Activated CD4-positive, alpha-beta T cell treated with anti-CD3 and anti-CD28 coated beads, Interleukin-10, Interleukin-2, amounts not matched to agents 100 ng/mL and 50 ng/mL, durations not matched to agents 16 hours and 8 hours (primary cell): Measurements from ENCODE around the gene SLC6A17.

Experiments used
- DNase-seq: peaks from one replicate; pipeline ENCODE4 v3.0.0-alpha.2; 2020

Gene SLC6A17

DNA sequence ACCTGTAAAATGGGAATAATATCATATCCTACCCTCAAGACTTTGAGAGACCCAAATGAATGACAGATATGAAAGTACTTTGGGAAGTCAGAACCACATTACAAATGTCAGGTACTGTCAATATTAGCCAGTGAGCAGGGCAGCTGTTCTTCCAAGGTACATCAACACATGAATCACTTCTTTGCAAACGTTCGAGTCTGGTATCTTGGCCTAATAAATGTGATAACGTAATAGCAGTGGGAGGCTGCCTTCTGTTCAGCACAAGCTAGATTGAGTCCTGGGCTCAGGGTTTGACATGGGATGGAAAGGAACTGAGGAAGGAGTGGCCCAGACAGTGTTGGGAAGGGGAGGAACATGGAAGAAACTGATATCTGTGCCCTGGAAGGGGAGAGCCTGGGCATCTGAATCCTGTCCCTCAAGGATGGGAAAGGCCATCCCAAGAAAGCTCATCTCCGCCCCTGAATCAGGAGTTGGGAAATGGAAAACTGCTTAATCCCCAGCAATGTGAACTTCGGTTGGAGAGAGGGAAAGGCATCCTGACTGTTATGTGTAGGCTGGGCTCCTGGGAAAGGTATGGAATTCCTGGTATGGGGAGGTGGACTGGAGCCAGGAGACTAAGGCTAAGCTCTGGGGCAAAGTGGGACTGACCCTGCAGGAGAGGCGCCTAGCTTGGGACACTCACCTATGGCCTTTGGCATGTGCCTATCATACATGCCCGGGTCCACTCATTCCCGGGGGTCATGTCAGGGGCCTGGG is 74.1 kb downstream of the SLC6A17 start:
- no peak for DNase-seq

DNA sequence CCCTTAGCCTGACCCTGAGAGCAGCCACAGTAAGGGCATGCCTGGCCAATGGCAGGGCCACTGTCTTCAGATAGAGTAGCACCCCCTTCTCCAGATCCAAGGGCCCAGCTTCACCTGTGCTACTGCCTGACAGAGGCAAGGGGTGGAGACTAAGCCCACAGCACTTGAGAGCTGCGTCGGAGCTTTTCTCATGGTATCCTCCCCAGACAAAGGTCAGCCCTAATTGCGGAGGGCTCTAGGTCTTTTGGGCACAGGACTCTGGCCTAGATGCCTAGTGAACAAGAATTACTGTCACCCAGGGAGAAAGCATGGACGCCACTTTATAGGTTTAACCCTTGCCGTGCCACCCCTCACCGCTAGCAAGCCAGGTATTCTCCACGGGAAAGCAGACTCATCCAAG is 74.9 kb downstream of the SLC6A17 start:
- no peak for DNase-seq

DNA sequence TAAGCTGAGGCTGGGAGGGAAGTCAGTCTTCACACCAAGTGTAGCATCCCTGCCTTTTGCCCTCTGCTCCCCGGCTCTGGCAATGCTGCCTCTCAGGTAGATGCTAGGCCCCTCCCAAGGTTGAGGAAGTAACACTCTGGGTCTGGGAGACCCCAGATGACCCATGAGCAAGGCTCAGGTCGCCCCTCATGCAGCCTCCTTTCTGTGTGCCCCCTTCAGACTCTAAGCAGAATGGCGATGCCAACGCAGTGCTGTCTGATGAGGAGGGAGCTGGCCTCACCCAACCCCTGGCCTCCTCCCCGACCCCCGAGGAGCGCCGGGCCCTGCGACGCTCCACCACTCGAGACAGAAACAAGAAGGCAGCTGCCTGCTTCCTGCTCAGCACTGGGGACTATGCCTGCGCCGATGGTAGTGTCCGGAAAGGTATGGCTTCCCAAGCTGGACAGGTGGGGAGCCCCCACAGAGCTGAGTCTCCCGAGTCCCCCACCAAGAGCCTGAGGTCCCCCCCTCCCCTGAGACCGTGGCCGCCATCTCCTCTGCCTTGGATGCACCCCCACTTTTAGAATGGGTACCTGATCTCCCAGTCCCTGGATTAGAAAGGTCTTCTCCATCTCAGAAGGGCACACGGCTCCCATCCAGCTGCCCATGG is 75.6 kb downstream of the SLC6A17 start:
- DNase-seq = no peak

DNA sequence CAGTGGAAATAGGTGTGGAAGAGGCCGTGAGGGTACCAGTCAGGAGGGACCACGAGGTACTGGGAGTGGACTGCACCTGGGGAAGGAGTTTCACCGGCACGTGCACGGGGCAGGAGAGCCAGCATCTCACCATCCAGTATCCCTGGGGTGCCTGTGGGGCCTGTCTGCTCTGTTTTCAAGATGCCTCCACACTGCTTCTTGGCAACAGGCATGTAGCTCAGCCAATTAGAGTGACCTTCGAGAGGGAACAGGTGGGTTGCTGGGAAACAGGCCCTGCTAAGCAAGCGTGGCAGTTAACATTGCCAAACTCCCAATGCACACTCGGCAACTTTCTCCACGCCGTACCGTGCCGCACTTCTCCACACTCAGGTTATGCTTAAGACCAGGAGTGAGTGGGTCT is 77.5 kb downstream of the SLC6A17 start:
- no peak for DNase-seq

DNA sequence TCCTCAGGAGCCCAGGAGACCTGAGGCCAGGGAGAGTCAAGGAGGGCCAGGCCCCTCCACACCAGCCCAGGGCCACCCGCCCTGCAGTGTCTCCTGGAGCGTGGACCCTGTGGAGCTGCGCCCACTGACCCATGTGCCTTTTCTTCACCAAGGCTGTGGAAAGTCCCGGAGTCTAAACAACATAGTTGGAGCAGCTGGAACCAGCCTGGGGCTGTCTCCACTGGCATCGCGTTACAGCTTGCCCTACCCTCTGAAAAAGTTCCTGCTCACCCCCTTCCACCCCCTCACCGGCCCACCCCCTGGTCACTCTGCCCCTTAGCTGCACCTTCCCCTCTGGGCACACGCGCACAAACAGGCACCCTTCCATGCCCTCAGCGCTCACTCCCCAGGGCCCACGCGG is 78.1 kb downstream of the SLC6A17 start:
- no peak for DNase-seq

DNA sequence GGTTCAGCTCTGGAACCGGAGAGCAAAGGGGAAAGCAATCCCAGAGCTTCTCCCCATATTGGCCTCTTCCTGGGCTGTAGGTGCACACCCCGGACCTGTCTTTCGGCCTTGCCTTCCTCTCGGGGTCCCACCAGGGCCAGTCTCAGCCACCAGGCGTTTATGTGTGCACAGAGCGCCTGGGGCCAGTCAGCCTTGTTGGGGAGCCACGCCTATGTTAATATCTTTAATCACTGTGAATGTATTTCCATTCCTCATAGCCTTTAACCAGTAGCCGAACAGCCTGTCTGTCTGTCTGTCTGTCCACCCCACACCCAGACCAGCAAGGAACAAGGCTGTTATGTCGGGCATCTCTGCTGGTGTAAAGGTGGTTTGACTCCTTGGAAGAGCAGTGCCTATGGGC is 78.6 kb downstream of the SLC6A17 start:
- DNase-seq = no peak

DNA sequence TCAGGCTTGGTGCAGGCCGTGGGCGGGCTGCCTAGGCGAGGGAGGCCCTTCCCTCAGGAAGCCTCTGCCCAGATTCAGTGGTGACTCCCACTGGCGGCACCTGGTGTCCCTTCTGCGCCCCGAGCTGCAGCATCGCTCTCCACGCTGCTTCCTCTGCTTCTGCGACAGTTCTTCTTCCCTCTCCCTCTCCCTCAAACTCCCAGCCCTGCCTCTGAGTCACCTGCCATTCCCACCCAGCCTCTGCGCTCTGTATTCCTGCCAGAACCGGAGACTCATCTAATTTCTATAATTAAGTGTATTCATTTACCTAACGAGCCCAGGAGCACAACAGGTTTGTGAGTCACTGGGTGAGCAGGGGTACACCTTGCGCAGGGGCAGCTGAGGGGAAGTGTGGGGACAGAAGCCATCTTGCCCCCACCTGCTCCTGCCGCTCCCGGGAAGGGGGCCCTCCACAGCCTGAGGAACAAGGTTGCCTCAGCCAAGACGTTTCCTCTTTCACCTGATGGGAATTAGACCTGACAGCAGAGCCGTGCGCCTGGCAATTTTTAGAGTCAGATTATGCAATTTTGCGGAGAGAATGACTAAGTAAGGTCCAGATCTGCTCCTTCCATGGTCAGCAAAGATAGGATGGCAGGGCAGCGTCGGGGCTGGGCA is 79.2 kb downstream of the SLC6A17 start:
- DNase-seq = no peak

DNA sequence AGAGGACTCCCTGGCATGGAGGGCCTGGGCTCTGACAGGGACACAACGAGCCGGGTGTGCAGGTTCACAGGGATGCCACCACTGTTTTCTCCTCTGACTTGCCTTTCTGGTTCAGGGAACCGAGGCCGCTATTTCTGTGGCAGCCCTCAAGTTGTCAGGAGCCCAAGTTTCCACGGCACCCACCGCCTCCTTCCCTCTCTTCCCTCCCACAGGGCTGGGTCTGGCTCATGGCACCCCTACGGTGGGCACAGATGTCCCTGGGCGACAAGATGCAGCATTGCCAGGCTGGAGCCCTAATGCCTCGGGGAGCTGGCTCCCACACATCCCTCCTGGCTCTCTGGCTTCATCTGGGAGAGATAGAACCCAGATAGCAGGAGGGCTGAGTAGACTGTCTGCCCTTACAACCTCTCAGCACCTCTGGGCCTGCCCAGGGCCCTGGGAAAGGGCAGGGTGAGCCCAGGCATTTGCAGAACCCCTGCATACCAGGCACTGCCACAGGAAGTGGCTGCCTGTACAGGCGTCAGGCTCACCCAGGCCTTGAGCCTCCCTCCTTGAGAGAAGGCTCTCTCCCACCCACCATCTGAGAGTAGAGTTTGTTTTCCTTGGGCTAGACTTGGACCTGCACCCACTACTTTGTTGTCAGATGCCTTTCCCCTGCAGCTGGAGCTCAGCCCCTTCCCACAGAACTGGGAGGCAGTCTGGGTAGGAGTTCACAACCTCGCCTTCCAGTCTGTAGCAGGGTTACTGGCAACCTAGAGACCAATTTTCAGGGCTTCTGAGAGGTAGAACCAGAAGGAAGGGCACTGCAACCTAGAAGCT is 80.3 kb downstream of the SLC6A17 start:
- no peak for DNase-seq

DNA sequence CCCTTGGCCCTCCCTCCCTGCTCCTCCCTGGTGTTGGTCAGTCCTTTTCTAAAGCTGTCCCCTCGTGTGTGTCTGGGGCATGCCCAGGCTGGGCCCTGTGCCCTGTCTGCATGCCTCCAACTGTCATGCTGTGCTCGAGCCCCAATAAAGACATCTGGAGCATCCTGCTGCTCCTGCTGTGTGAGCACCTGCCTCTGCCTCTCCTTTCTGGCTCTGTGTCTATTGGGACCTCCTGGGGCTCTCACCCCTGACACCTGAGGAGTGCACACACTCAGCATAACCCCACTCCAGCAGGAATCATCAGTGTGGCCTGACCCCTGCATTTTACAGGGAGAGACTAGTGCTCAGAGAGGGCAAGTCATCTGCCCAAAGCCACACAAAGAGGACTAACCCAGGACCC is 83.6 kb downstream of the SLC6A17 start:
- no peak for DNase-seq

DNA sequence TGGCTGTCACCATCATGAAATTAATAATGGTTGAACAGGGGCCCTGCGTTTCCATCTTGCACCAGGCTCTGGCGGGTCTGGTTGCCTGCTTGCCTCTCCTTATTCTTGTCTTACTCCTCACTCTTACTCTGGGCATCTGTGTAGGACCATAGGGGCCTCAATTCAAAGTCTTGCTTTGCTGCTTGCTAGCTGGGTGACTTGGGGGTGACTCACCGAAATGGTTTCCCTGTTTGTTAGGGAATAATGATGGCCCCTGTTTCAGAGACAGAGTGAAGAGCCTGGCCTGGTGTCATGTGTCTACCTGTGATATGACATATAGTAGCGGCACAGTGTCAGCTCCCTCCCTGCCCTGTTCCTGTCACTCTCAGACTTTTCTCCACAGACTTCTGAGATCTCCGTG is 84.4 kb downstream of the SLC6A17 start:
- no peak for DNase-seq

DNA sequence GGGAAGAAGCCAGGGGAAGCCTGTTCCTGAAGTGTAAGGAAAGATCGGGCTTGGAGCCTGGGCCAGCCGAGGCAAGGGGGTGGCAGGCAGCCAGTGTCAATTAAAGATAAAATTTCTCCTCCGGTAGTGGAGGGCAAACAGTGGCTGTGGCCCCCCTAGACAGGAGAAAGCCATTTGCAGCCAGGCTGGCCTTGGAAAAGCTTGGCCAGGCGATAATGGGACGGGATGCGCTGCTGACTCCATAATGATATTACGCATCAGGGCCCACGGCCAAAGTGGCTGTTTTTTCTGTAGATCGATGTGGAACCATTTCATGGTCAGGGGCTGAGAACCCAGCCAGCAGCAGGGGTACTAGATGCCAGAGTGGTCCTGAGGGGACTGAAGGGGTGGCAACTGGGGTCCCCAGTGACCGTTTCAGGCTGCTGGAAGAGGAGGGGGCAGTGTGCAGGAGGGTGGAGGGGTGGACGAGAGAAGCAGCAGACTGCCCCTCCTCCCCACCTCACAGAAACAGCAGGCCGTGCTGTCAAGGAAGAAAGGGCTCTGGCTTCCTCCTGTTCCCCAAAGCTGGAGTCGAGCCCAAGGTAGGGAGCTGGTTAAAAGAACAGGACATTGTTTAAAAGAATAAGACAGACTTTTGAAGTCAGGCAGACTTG is 85.0 kb downstream of the SLC6A17 start:
- no peak for DNase-seq

DNA sequence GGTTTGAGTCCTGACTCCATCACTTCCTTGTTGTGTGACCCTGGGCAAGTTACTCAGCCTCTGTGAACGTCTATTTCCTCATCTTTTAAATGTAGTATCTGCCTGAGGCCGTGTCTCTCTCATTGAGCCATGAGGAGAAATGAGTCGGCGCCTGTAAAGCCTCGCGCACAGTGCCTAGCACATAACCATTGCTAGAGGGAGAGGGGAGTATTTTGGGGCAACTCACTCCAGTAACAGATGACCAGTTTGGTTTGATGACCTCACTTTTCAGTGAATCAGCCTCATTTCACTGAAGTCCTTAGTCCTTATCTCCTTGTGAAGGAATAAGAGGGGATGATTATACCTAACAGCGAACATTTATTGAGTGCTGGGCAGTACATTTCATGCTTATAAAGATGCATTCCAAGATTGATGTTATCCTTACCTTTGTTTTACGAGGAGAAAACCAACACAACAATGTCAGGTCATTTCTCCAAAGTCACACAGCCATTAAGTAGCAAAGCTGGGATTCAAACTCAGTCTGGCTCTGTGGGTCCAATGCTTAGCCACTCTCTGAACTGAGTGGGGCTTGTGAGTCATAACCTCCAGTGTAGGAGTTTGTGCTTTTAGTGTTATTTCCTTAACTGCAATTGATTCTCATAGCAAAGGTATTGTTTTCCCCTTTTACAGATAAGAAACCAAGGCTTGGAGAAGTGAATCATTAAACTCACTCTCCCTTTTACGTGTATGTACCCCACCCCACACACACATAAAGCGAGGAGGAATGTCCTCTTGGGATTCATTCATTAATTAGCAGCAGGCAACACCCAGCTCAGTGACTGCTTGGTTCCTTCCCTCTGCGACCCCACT is 85.8 kb downstream of the SLC6A17 start:
- peak; percentile 87 for DNase-seq

DNA sequence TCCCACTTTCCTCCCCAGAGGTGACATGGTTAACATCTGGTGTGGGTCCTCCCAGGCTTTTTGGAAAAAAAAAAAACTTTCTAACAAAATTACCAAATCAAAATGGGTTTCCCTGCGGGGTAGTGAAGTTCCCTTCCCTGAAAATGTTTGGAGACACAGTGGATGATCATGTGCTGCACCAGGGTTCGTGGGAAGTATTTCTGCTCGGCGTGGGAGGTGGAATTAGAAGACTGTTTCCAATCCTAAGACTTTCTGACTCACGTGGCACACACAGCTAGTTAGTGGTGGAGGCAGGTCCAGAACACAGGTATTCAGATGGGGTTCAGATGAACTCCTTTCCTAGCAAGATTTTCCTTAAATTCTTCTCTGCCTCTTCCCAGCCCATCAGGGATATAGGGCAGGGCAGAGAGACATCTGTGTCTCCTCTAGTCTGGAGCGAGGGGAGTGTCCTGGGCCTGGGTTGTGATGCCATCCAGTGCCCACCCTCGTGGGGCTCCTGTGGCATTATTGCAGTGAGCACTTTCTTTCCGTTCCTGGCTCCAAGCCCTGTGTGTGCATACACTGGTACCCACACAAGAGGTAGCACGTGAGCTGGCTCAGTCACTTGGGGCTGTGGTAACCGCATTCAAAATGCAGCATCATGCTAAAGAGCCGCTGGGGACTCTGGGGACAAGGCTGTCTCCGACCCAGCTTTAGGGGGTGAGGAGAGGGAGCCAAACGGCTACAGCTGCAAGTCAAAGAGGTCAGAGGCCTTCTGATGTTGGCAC is 87.3 kb downstream of the SLC6A17 start:
- no peak for DNase-seq

DNA sequence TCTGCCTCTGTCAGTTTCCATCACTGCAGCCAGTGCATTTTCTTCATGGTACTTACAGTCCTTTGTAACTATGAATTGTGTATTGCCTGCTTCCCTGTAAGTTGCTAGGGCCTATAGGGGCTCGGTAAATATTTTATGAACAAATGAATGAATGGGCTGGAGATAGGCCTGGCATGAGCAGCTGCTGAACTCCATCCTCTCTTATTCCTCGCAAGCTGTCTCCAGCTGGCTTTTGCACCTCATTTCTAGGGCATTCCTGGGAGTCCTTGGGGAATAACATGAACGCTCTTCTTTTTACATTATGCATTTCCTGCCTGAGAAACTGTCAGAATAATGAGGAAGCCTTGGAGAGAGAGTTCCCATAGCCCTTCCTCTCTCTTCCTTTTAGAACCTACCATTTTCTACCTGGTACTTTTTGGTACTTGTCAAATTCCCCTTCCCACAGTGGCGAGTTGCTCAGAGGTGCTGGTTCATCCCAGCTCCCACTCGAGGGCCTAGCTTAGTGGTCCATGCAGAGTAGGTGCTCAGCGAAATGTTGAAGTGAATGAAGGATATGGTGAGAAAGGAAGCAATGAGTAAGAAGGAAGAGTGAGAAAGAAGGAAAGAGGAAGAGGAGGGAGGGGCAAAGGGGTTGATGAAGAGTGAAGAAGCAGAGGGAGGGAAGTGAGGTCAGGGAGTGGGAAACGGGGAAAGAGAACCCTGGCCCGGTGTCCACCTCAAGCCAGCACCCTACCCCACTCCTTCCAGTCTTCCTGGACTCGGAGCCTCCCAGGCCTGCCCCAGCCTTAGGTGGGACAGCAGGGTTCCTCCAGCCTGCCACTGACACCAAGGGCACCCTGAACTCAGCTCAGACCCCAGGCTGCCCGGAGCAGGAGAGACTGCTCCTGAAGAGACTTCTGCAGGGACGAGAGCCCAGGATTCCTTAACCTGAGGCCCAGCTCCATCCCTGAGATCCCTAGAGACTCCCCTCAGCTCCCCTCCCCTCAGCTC is 89.4 kb downstream of the SLC6A17 start:
- no peak for DNase-seq

DNA sequence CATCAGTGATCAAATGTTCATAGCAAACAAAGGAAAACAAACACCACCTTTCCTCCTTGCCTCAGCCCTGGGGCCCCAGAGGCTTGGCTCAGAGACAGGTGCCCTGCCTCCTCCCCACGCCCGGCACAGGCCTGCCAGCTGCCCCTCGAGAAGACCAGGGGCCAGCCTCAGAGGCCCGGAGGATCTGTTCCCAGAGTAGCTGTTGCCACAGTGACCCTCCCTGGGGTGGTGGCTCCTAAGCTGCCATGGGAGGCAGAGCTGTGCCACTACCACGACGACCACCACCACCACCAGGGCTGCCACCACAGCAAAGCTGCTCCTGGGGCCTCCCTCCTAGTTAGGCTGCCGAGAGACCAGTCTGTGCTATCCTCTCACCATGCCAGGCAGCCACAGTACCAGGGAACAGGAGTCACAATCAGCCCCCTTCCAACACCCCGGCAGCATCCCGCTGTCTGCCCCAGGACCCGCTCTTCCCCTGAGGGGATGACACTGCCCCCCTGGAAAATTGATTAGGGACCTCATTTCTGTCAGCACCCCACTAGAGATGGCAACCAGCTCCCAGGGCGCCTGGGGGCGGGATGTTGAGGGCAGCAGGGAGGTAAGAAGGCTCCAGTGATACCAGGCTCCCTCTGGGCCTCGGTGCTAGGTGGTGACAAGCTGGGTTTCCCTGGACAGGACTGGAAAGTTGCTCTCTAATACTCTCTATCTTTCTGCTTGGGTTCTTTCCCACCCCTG is 90.3 kb downstream of the SLC6A17 start:
- no peak for DNase-seq

DNA sequence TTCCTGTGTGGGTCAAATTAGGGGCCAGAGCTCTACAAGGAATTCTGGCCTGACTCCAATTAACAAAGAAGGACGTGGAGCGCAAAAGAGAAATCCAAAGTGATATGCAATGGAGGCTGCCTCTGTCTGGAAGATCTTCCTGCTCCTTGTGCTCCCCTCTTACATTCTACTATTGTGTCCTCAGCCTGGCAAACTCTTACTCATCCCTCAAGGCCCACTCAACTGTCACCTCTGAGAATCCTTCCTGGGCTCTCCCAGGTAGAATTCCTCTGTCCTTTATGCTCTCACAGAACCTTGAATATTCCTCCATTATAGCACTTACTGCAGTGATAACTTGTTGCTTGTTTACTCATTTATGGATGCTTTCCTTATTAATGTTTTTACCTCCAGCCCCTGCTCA is 91.2 kb downstream of the SLC6A17 start:
- no peak for DNase-seq

DNA sequence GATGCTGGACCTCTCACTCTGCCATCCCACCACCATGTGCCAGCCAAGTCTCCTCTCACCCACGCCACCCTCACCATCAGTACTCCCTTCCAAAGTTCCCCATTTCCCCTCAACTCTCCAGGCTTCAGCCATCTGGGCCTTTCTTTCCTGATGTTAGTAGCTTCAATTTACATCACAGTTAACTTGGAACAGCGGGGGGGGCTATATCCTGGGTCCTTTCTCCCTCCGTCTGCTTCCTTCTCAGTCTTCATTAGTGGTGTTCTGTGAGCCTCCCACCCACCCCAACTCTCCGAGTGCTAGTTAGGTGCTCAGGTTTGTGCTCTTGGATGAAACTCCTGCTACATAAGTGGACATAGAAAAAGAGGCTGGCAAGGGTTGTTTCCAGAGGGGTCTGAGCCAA is 91.8 kb downstream of the SLC6A17 start:
- no peak for DNase-seq

DNA sequence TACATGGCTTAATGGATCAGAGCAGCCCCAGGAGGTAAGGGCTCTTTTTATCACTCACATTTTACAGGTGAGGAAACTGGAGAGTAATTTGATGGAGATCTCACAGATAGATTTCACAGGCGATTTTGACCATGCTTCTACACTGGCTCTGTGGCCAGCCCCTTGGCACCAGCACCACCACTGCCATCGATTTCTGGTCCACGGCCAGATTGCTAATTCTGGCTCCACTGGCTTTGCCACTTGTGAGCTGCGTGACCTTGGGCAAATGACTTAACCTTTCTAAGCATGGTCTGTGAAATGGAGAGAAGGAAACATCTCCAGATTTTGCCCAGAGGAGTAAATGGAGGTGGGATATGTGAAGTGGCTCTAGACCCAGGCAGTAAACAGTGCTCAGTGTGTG is 92.4 kb downstream of the SLC6A17 start:
- DNase-seq = no peak

DNA sequence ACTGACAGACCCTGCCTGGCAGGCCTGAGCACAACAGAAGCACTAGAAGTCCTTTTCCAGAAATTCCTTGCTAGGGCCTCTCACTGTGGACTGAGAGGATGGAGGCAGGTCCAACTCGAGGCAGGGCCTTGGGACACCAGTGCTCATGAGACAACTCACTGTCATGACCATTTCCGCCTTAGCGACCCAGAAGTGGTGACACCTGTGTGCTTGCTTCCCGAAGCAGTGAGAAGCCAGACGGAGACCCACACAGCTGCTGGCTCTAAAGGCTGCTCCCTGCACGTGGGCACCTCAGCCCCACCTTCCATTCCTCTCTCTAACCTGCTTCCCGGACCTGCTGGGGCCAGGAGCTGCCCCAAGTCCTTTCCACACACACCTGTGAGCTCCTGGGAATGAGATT is 92.9 kb downstream of the SLC6A17 start:
- DNase-seq = no peak
